ENCODE results near the gene URM1. TPM values are rescaled to one million over a fixed set of nuclear protein-coding genes. Genes with fewer than 3 reads are reported as not detected.

URM1 gene
- total RNA-seq, 1 donor from 2014 or later = 62.6 TPM

- DNase-seq = no peak
- H3K27me3 Mint-ChIP-seq (ENCODE audit: unreplicated experiment) = peaks cover 6% of the 10 kb centered on the region
- peaks cover 4% of the 10 kb centered on the region for H3K36me3 Mint-ChIP-seq (ENCODE audit: unreplicated experiment)
- no peak for TF ChIP-seq CTCF (IDR thresholded peaks at IDR 0.05; ENCODE audit: partially characterized antibody, unreplicated experiment)
- H3K9me3 Mint-ChIP-seq (ENCODE audit: unreplicated experiment) = peaks cover 5% of the 10 kb centered on the region
- peak overlapping the region; percentile 94 for H3K27ac Mint-ChIP-seq (ENCODE audit: unreplicated experiment)
- H3K4me1 Mint-ChIP-seq (ENCODE audit: low read depth, unreplicated experiment) = peaks cover 18% of the 10 kb centered on the region
- H3K4me3 Mint-ChIP-seq (ENCODE audit: unreplicated experiment) = peak overlapping the region; percentile 61
Measured at GRCh38 chr9:128428644-128429512, 57.7 kb downstream of the URM1 start.

GRCh38 chr9:128429513-128430086, 58.4 kb downstream of the URM1 start:
- H3K27ac Mint-ChIP-seq (ENCODE audit: unreplicated experiment) = peak overlapping the region; percentile 94
- H3K9me3 Mint-ChIP-seq (ENCODE audit: unreplicated experiment) = peaks cover 5% of the 10 kb centered on the region
- peaks cover 4% of the 10 kb centered on the region for H3K36me3 Mint-ChIP-seq (ENCODE audit: unreplicated experiment)
- peak; percentile 71 for DNase-seq
- TF ChIP-seq CTCF (IDR thresholded peaks at IDR 0.05; ENCODE audit: partially characterized antibody, unreplicated experiment) = peak; percentile 13
- H3K27me3 Mint-ChIP-seq (ENCODE audit: unreplicated experiment) = peaks cover 6% of the 10 kb centered on the region
- H3K4me3 Mint-ChIP-seq (ENCODE audit: unreplicated experiment) = peak overlapping the region; percentile 61
- H3K4me1 Mint-ChIP-seq (ENCODE audit: low read depth, unreplicated experiment) = peaks cover 18% of the 10 kb centered on the region

- DNase-seq = no peak
- Mint-ChIP-seq H3K9me3 (ENCODE audit: unreplicated experiment) (peaks cover 5% of the 10 kb centered on the region), H3K27me3 (ENCODE audit: unreplicated experiment) (peaks cover 6% of the 10 kb centered on the region), H3K36me3 (ENCODE audit: unreplicated experiment) (peaks cover 4% of the 10 kb centered on the region), H3K27ac (ENCODE audit: unreplicated experiment) (peak overlapping the region; percentile 87), H3K4me1 (ENCODE audit: low read depth, unreplicated experiment) (peaks cover 18% of the 10 kb centered on the region), H3K4me3 (ENCODE audit: unreplicated experiment) (no peak overlapping the region)
- no peak for TF ChIP-seq CTCF (IDR thresholded peaks at IDR 0.05; ENCODE audit: partially characterized antibody, unreplicated experiment)
Measured at GRCh38 chr9:128431207-128431606, 60.0 kb downstream of the URM1 start.

GRCh38 chr9:128434340-128434739, 63.2 kb downstream of the URM1 start:
- H3K4me1 Mint-ChIP-seq (ENCODE audit: low read depth, unreplicated experiment) = peaks cover 15% of the 10 kb centered on the region
- peaks cover 4% of the 10 kb centered on the region for H3K27me3 Mint-ChIP-seq (ENCODE audit: unreplicated experiment)
- peaks cover 4% of the 10 kb centered on the region for H3K36me3 Mint-ChIP-seq (ENCODE audit: unreplicated experiment)
- no peak overlapping the region for H3K4me3 Mint-ChIP-seq (ENCODE audit: unreplicated experiment)
- no peak for TF ChIP-seq CTCF (IDR thresholded peaks at IDR 0.05; ENCODE audit: partially characterized antibody, unreplicated experiment)
- DNase-seq = no peak
- no peak overlapping the region for H3K27ac Mint-ChIP-seq (ENCODE audit: unreplicated experiment)
- peaks cover 4% of the 10 kb centered on the region for H3K9me3 Mint-ChIP-seq (ENCODE audit: unreplicated experiment)

- Mint-ChIP-seq H3K4me3 (ENCODE audit: unreplicated experiment) (no peak overlapping the region), H3K36me3 (ENCODE audit: unreplicated experiment) (peaks cover 4% of the 10 kb centered on the region), H3K27ac (ENCODE audit: unreplicated experiment) (no peak overlapping the region), H3K27me3 (ENCODE audit: unreplicated experiment) (peaks cover 5% of the 10 kb centered on the region), H3K4me1 (ENCODE audit: low read depth, unreplicated experiment) (peaks cover 13% of the 10 kb centered on the region), H3K9me3 (ENCODE audit: unreplicated experiment) (no peaks in the 10 kb centered on the region)
- DNase-seq = no peak
- no peak for TF ChIP-seq CTCF (IDR thresholded peaks at IDR 0.05; ENCODE audit: partially characterized antibody, unreplicated experiment)
Measured at GRCh38 chr9:128435611-128436010, 64.4 kb downstream of the URM1 start.
